A673 (cell line): ENCODE data around the gene CLCNKB. TPM values are rescaled to one million over a fixed set of nuclear protein-coding genes. Genes with fewer than 3 reads are reported as not detected.
"Not testable (repeated sequence)": the region's sequence is repeated elsewhere in the genome, so short reads cannot be mapped to it uniquely, and the experiment has no call there.

Experiments
- BruUV-seq: library from RNA; stranded (reverse); fragments of 400-500 nt; replicated peaks from 2 replicates; lab custom pipeline; 2021; lab: Mats Ljungman, UMichigan
- CTCF ChIA-PET: fragments of 300-600 bp; sonication (Branson Sonifier 250); formaldehyde crosslinking; loops from one replicate; lab custom pipeline; 2022; ENCODE audit warnings: antibody characterized with exemption; lab: Charles Lee
- POLR2A ChIA-PET: fragments of 300-600 bp; sonication (Branson Sonifier 250); formaldehyde crosslinking; loops from one replicate; lab custom pipeline; 2022; ENCODE audit warnings: antibody characterized with exemption; ENCODE audit not compliant: low non-redundant PET; lab: Charles Lee
- DNase-seq: peaks from one replicate; pipeline ENCODE4 v3.0.0-alpha.2; 2015; ENCODE audit warnings: low spot score
- H3K27ac ChIP-seq: fragments of 200-600 bp; sonication (generic); 2 replicates; pipeline ENCODE4 v1.5.1; 2016; ENCODE audit warnings: mixed run types, low read depth, mild to moderate bottlenecking, mixed read lengths, antibody characterized with exemption, low read length; ENCODE audit not compliant: poor library complexity, severe bottlenecking
- H3K27me3 ChIP-seq: fragments of 200-600 bp; sonication (generic); replicated peaks from 2 replicates; pipeline ENCODE4 v1.6.1; 2017; ENCODE audit warnings: mixed run types, low read depth, mild to moderate bottlenecking, mixed read lengths, antibody characterized with exemption, low read length; ENCODE audit not compliant: insufficient read depth, poor library complexity
- H3K36me3 ChIP-seq: fragments of 200-600 bp; sonication (generic); 2 replicates; pipeline ENCODE4 v1.6.1; 2016; ENCODE audit warnings: mixed run types, mild to moderate bottlenecking, mixed read lengths, antibody characterized with exemption, low read length; ENCODE audit not compliant: insufficient read depth, poor library complexity, severe bottlenecking
- H3K4me1 ChIP-seq: fragments of 200-600 bp; sonication (generic); 2 replicates; pipeline ENCODE4 v1.6.1; 2017; ENCODE audit warnings: mixed run types, mild to moderate bottlenecking, mixed read lengths, antibody characterized with exemption, low read length; ENCODE audit not compliant: insufficient read depth, poor library complexity, severe bottlenecking
- H3K4me3 ChIP-seq: fragments of 200-600 bp; sonication (generic); 2 replicates; pipeline ENCODE4 v1.5.1; 2016; ENCODE audit warnings: low read depth, mixed run types, mild to moderate bottlenecking, mixed read lengths, low read length; ENCODE audit not compliant: poor library complexity, severe bottlenecking
- H3K9me3 ChIP-seq: fragments of 200-600 bp; sonication (generic); 2 replicates; pipeline ENCODE4 v1.6.1; 2016; ENCODE audit warnings: mixed run types, low read depth, mild to moderate bottlenecking, mixed read lengths, antibody characterized with exemption, low read length; ENCODE audit not compliant: poor library complexity, severe bottlenecking
- EZH2 ChIP-seq: fragments of 200-600 bp; sonication (generic); IDR thresholded peaks from 2 replicates; pipeline ENCODE4 v1.6.1; 2017; ENCODE audit warnings: borderline replicate concordance, low read depth, mild to moderate bottlenecking, mixed read lengths, antibody characterized with exemption, low read length; ENCODE audit not compliant: poor library complexity, severe bottlenecking
- intact Hi-C: fragments of 100-400 bp; cut with micrococcal nuclease; formaldehyde crosslinking; loops from one replicate; pipeline ENCODE4 v1.10.0; 2022; ENCODE audit not compliant: unreplicated experiment
- total RNA-seq: library from RNA; stranded (reverse); gene quantifications from 2 replicates; pipeline ENCODE4 v1.2.3, GENCODE V29; 2021
- TF ChIP-seq, protein P1 (sequence below): fragments of 300-800, 200-600 bp; sonication (generic); conservative IDR thresholded peaks from 2 replicates; pipeline ENCODE4 v1.5.1; 2017; ENCODE audit warnings: low read depth, mild to moderate bottlenecking, antibody characterized with exemption, low read length, moderate library complexity, mixed read lengths

CLCNKB gene
- total RNA-seq, 1 experiment from 2014 or later = 0.13 TPM

DNA sequence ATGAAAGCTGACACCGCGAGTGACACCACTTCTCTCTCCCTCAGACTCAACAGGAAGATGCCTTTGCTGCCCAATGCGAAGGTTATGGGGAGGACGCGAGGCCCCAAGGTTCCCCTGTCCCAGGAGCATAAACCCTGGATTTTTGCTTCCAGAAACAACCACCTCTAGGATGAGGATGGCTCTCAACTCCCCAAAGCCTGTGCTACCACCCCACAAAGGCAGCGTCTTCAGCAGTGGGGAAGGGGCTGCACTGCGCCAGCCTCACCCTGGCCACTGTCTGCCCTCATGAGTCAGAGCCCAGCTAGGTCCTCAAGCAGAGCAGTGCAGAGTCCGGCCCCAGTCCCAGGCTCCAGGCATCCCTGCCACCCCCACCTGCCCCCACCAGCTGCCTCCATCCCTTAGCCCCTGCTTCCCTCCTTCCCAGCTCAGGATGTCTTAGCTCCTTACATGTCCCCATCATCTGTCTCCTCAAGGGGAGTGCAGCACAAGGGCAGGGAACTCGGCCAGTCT, 46.5 kb upstream of the CLCNKB start:
- BruUV-seq = no TSS peak
- H3K4me1 ChIP-seq = no peaks in the 10 kb centered on the region
- no peaks in the 10 kb centered on the region for H3K9me3 ChIP-seq
- no peaks in the 10 kb centered on the region for H3K36me3 ChIP-seq
- no peak for TF ChIP-seq EZH2
- TF ChIP-seq, protein P1, sequence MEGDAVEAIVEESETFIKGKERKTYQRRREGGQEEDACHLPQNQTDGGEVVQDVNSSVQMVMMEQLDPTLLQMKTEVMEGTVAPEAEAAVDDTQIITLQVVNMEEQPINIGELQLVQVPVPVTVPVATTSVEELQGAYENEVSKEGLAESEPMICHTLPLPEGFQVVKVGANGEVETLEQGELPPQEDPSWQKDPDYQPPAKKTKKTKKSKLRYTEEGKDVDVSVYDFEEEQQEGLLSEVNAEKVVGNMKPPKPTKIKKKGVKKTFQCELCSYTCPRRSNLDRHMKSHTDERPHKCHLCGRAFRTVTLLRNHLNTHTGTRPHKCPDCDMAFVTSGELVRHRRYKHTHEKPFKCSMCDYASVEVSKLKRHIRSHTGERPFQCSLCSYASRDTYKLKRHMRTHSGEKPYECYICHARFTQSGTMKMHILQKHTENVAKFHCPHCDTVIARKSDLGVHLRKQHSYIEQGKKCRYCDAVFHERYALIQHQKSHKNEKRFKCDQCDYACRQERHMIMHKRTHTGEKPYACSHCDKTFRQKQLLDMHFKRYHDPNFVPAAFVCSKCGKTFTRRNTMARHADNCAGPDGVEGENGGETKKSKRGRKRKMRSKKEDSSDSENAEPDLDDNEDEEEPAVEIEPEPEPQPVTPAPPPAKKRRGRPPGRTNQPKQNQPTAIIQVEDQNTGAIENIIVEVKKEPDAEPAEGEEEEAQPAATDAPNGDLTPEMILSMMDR = no peak
- intact Hi-C loops = no loop called here
- ChIA-PET CTCF (no interaction called here), POLR2A (no interaction called here)
- H3K4me3 ChIP-seq = no peak overlapping the region
- H3K27me3 ChIP-seq = no peaks in the 10 kb centered on the region
- H3K27ac ChIP-seq = no peak overlapping the region
- no peak for DNase-seq

DNA sequence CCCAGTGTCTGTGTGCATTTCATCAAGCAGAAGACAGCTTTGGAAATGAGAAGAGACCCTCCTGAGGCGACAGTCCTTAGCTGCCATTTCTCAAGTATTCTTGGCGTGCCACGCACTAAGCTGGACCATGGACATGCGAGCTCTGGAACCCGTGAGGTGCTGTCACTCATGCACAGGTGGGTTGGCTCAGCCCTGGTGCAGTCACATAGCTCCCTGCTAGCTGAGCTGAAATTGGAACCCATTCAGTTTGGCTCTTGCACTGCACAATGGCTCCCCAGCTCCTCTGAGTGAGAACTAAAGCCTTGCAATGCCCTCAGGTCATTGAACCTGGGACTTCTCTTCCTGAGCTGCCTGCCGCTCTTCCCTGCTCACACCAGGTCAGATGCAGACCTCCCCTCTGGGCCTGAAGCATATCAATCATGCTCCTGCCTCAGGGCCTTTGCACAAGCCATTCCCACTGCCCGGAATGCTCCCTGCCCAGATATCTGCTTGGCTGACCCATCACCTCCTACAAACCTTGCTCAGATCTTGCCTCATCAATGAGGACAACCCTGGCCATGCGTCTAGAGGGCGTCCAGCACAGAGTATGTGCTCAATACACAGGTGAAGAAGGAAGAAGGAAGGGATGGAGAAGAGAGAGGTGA, 45.8 kb upstream of the CLCNKB start:
- Histone ChIP-seq H3K4me3 (no peak overlapping the region), H3K27me3 (no peaks in the 10 kb centered on the region), H3K27ac (no peak overlapping the region), H3K9me3 (no peaks in the 10 kb centered on the region), H3K4me1 (no peaks in the 10 kb centered on the region), H3K36me3 (no peaks in the 10 kb centered on the region)
- ChIA-PET CTCF (no interaction called here), POLR2A (no interaction called here)
- BruUV-seq = no TSS peak
- TF ChIP-seq, protein P1 = no peak
- no peak for TF ChIP-seq EZH2
- intact Hi-C loops = no loop called here
- no peak for DNase-seq

DNA sequence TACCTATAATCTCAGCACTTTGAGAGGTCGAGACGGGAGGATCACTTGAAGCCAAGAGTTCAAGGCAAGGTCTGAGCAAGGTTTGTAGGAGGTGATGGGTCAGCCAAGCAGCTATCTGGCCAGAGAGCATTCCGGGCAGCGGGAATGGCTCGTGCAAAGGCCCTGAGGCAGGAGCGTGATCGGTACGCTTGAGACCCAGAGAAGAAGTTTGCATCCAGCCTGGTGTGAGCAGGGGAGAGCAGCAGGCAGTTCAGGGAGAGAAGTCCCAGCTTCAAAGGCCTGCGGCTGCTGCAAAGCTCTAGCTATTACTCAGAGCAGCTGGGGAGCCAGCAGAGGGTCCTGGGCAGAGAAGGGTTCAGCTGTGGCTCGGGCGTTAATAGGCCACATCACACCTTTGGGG, 44.7 kb upstream of the CLCNKB start:
- intact Hi-C loops = no loop called here
- BruUV-seq = no TSS peak

DNA sequence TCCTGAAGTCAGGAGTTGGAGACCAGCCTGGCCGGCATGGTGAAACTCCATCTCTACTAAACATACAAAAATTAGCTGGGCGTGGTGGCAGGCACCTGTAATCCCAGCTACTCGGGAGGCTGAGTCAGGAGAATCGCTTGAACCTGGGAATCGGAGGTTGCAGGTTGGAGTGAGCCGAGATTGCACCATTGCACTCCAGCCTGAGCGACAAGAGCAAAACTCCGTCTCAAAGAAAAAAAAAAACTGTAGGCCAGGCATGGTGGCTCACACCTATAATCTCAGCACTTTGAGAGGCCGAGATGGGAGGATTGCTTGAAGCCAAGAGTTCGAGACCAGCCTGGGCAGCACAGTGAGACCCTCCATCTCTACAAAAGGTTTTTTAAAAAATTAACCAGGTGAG, 42.3 kb upstream of the CLCNKB start:
- H3K36me3 ChIP-seq, H3K27ac ChIP-seq, POLR2A ChIA-PET, intact Hi-C loops, H3K4me3 ChIP-seq, DNase-seq, H3K27me3 ChIP-seq, H3K4me1 ChIP-seq, BruUV-seq, H3K9me3 ChIP-seq: not testable (repeated sequence)
- CTCF ChIA-PET = interaction anchor here (0.7 kb wide), 1 partner anchor 488 kb away, joined by 9 read pairs; no protein-coding TSS in a partner anchor

More for the DNA sequence above, 44.7 kb upstream of the CLCNKB start:
- DNase-seq = no peak
- Histone ChIP-seq H3K36me3 (no peaks in the 10 kb centered on the region), H3K27ac (no peak overlapping the region), H3K4me3 (no peak overlapping the region), H3K27me3 (no peaks in the 10 kb centered on the region), H3K4me1 (no peaks in the 10 kb centered on the region), H3K9me3 (no peaks in the 10 kb centered on the region)
- ChIA-PET POLR2A (no interaction called here), CTCF (no interaction called here)
- TF ChIP-seq, protein P1 = no peak
- no peak for TF ChIP-seq EZH2
